ENCODE results near the gene USP11.

- TF ChIP-seq CTCF (IDR thresholded peaks at IDR 0.05; ENCODE audit: low read depth, low read length) (no peak), EZH2phosphoT487 (IDR thresholded peaks at IDR 0.05; ENCODE audit: low read depth) (no peak)
These were observed 7.2 kb downstream of the USP11 start for GRCh38 chrX:47239898-47240545.
